Embryonic facial prominence (tissue), 1 donor: Measurements from ENCODE around the gene PELI2.

Source experiments
- DNase-seq: peaks from one replicate; pipeline ENCODE4 v3.0.0-alpha.2; 2016; ENCODE audit errors: extremely low spot score

Gene PELI2

GRCh38 chr14:56205881-56206280 is 87.7 kb downstream of the PELI2 start:
- DNase-seq = no peak

- no peak for DNase-seq
These were observed 88.4 kb downstream of the PELI2 start for GRCh38 chr14:56206596-56206995.

- no peak for DNase-seq
These were observed 89.5 kb downstream of the PELI2 start for GRCh38 chr14:56207626-56208292.

- DNase-seq = no peak
These were observed 90.3 kb downstream of the PELI2 start for GRCh38 chr14:56208520-56208919.

- DNase-seq = no peak
These were observed 92.4 kb downstream of the PELI2 start for GRCh38 chr14:56210571-56210970.

GRCh38 chr14:56211084-56211483 is 92.9 kb downstream of the PELI2 start:
- DNase-seq = no peak

- no peak for DNase-seq
These were observed 93.6 kb downstream of the PELI2 start for GRCh38 chr14:56211844-56212243.

GRCh38 chr14:56212521-56212920 is 94.3 kb downstream of the PELI2 start:
- DNase-seq = no peak

GRCh38 chr14:56213306-56213705 is 95.1 kb downstream of the PELI2 start:
- DNase-seq = no peak

- no peak for DNase-seq
These were observed 97.0 kb downstream of the PELI2 start for GRCh38 chr14:56215180-56215579.

GRCh38 chr14:56216626-56217379 is 98.6 kb downstream of the PELI2 start:
- DNase-seq = no peak

- DNase-seq = no peak
These were observed 99.3 kb downstream of the PELI2 start for GRCh38 chr14:56217380-56218045.

- no peak for DNase-seq
These were observed 101.6 kb downstream of the PELI2 start for GRCh38 chr14:56219666-56220413.

- no peak for DNase-seq
These were observed 103.3 kb downstream of the PELI2 start for GRCh38 chr14:56221382-56222128.

- DNase-seq = no peak
These were observed 106.0 kb downstream of the PELI2 start for GRCh38 chr14:56224229-56224628.

- no peak for DNase-seq
These were observed 106.8 kb downstream of the PELI2 start for GRCh38 chr14:56224691-56225681.

GRCh38 chr14:56235388-56235787 is 117.2 kb downstream of the PELI2 start:
- DNase-seq = no peak

- DNase-seq = no peak
These were observed 119.2 kb downstream of the PELI2 start for GRCh38 chr14:56237398-56237797.

- no peak for DNase-seq
These were observed 123.2 kb downstream of the PELI2 start for GRCh38 chr14:56241461-56241860.

GRCh38 chr14:56243110-56243509 is 124.9 kb downstream of the PELI2 start:
- DNase-seq = no peak
